Panc1 (cell line): ENCODE results near the gene YY1. TPM values are rescaled to one million over a fixed set of nuclear protein-coding genes. Genes with fewer than 3 reads are reported as not detected.

Experiments
- ATAC-seq: fragments of 200-7000 bp; cut with Tn5 transposase; 2 replicates; pipeline ENCODE4 v1.9.1; 2020; ENCODE audit warnings: mild to moderate bottlenecking, moderate library complexity
- BruUV-seq: library from RNA; stranded (reverse); fragments of 400-500 nt; replicated peaks from 2 replicates; lab custom pipeline; 2021; lab: Mats Ljungman, UMichigan
- CTCF ChIA-PET: fragments of 300-600 bp; sonication (Branson Sonifier 250); formaldehyde crosslinking; loops from one replicate; lab custom pipeline; 2022; ENCODE audit warnings: antibody characterized with exemption; lab: Charles Lee
- POLR2A ChIA-PET: fragments of 300-600 bp; sonication (Branson Sonifier 250); formaldehyde crosslinking; loops from one replicate; lab custom pipeline; 2022; ENCODE audit warnings: antibody characterized with exemption; lab: Charles Lee
- DNase-seq: peaks from one replicate; pipeline ENCODE4 v3.0.0-alpha.2; 2010; ENCODE audit warnings: low read depth, low spot score
- H3K27ac ChIP-seq: 2 replicates; pipeline ENCODE4 v1.5.1; 2011; ENCODE audit warnings: mild to moderate bottlenecking, low read length, inconsistent platforms
- H3K27me3 ChIP-seq: fragments of 200-500 bp; sonication (Bioruptor generic); 2 replicates; pipeline ENCODE4 v1.6.0; 2014; ENCODE audit warnings: low read length, inconsistent platforms; ENCODE audit not compliant: control insufficient read depth, insufficient read depth
- H3K36me3 ChIP-seq: fragments of 200-500 bp; sonication (Bioruptor generic); 2 replicates; pipeline ENCODE4 v1.5.1; 2014; ENCODE audit warnings: inconsistent platforms, mild to moderate bottlenecking, low read length, moderate library complexity; ENCODE audit not compliant: control insufficient read depth, insufficient read depth
- H3K4me1 ChIP-seq: 2 replicates; pipeline ENCODE4 v1.5.1; 2011; ENCODE audit warnings: inconsistent platforms, mild to moderate bottlenecking, low read length, moderate library complexity; ENCODE audit not compliant: control insufficient read depth, insufficient read depth
- H3K4me3 ChIP-seq, 2 experiments: 2 replicates each; pipeline ENCODE4 v1.5.1; 2011 to 2012; ENCODE audit warnings: low read depth in 2 of 2, low read length in 2 of 2, mild to moderate bottlenecking in 2 of 2, inconsistent platforms in 1 of 2, moderate library complexity in 1 of 2
- H3K9me3 ChIP-seq: fragments of 200-500 bp; sonication (Bioruptor generic); 2 replicates; pipeline ENCODE4 v1.5.1; 2014; ENCODE audit warnings: low read depth, mild to moderate bottlenecking, inconsistent platforms, low read length, moderate library complexity; ENCODE audit not compliant: control insufficient read depth, insufficient read depth
- POLR2AphosphoS5 ChIP-seq: IDR thresholded peaks from 2 replicates; pipeline ENCODE4 v1.6.1; 2012; ENCODE audit warnings: mild to moderate bottlenecking, low read depth, low read length, moderate library complexity
- REST ChIP-seq, 2 experiments: IDR thresholded peaks; 2 replicates each; pipeline ENCODE4 v1.6.1; 2011 to 2012; ENCODE audit warnings: low read depth in 2 of 2, control low read depth in 1 of 2, low read length in 1 of 2, mild to moderate bottlenecking in 1 of 2, moderate library complexity in 1 of 2; ENCODE audit not compliant: insufficient read depth in 1 of 2
- SIN3A ChIP-seq: IDR thresholded peaks from 2 replicates; pipeline ENCODE4 v1.6.1; 2012; ENCODE audit warnings: low read depth, mild to moderate bottlenecking, low read length, moderate library complexity, borderline replicate concordance; ENCODE audit not compliant: insufficient read depth
- TCF7L2 ChIP-seq: IDR thresholded peaks from 2 replicates; pipeline ENCODE4 v1.6.1; 2011; ENCODE audit warnings: mild to moderate bottlenecking, low read depth, low read length, inconsistent platforms
- in situ Hi-C: cut with HindIII; loops from 2 replicates; pipeline ENCODE4 v1.10.0; 2016; ENCODE audit warnings: low sequenced_read_pairs, low pct_unique_long_range_greater_than_20kb
- intact Hi-C: fragments of 100-400 bp; cut with micrococcal nuclease; formaldehyde crosslinking; loops from one replicate; pipeline ENCODE4 v1.10.0; 2022; ENCODE audit not compliant: unreplicated experiment
- total RNA-seq: library from RNA; stranded (reverse); gene quantifications from one replicate; pipeline ENCODE4 v1.2.1, GENCODE V29; 2021; ENCODE audit not compliant: unreplicated experiment
- TF ChIP-seq, protein P1 (sequence below): fragments of 450-650 bp; IDR thresholded peaks from 2 replicates; pipeline ENCODE4 v1.5.1; 2017; ENCODE audit warnings: mild to moderate bottlenecking

YY1 gene
- total RNA-seq, 1 experiment from 2014 or later: 71.3 TPM

GRCh38 chr14:100330007-100330344 is 91.0 kb downstream of the YY1 start:
- no TSS peak for BruUV-seq
- Histone ChIP-seq H3K4me3 (no peak overlapping the region), H3K27me3 (no peaks in the 10 kb centered on the region), H3K4me1 (no peaks in the 10 kb centered on the region), H3K27ac (no peak overlapping the region), H3K36me3 (no peaks in the 10 kb centered on the region), H3K9me3 (no peaks in the 10 kb centered on the region)
- ATAC-seq (no peak), DNase-seq (no peak)
- in situ Hi-C loops: no loop called here
- CTCF ChIA-PET: no interaction called here
- POLR2A ChIA-PET: no interaction called here
- TF ChIP-seq REST (IDR thresholded peaks at IDR 0.05; ENCODE audit: insufficient read depth in 1 of 2, low read depth in 2 of 2, low read length in 1 of 2) (no peak), TCF7L2 (no peak), POLR2AphosphoS5 (no peak), SIN3A (no peak)
- TF ChIP-seq, protein P1, sequence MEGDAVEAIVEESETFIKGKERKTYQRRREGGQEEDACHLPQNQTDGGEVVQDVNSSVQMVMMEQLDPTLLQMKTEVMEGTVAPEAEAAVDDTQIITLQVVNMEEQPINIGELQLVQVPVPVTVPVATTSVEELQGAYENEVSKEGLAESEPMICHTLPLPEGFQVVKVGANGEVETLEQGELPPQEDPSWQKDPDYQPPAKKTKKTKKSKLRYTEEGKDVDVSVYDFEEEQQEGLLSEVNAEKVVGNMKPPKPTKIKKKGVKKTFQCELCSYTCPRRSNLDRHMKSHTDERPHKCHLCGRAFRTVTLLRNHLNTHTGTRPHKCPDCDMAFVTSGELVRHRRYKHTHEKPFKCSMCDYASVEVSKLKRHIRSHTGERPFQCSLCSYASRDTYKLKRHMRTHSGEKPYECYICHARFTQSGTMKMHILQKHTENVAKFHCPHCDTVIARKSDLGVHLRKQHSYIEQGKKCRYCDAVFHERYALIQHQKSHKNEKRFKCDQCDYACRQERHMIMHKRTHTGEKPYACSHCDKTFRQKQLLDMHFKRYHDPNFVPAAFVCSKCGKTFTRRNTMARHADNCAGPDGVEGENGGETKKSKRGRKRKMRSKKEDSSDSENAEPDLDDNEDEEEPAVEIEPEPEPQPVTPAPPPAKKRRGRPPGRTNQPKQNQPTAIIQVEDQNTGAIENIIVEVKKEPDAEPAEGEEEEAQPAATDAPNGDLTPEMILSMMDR: no peak
- intact Hi-C loops: no loop called here

- intact Hi-C loops (no loop called here), in situ Hi-C loops (no loop called here)
- Histone ChIP-seq H3K27me3 (no peaks in the 10 kb centered on the region), H3K9me3 (no peaks in the 10 kb centered on the region), H3K4me1 (no peaks in the 10 kb centered on the region), H3K36me3 (no peaks in the 10 kb centered on the region), H3K27ac (no peak overlapping the region), H3K4me3 (no peak overlapping the region)
- ATAC-seq (no peak), DNase-seq (no peak)
- ChIA-PET POLR2A (no interaction called here), CTCF (no interaction called here)
- no peak for TF ChIP-seq SIN3A
- TF ChIP-seq TCF7L2: no peak
- no peak for TF ChIP-seq POLR2AphosphoS5
- TF ChIP-seq, protein P1: no peak
- TF ChIP-seq REST (IDR thresholded peaks at IDR 0.05; ENCODE audit: insufficient read depth in 1 of 2, low read depth in 2 of 2, low read length in 1 of 2): no peak
- BruUV-seq: no TSS peak
Measured at GRCh38 chr14:100330388-100330931, 91.5 kb downstream of the YY1 start.
